ENCODE results near the gene OOSP4B.

DNA sequence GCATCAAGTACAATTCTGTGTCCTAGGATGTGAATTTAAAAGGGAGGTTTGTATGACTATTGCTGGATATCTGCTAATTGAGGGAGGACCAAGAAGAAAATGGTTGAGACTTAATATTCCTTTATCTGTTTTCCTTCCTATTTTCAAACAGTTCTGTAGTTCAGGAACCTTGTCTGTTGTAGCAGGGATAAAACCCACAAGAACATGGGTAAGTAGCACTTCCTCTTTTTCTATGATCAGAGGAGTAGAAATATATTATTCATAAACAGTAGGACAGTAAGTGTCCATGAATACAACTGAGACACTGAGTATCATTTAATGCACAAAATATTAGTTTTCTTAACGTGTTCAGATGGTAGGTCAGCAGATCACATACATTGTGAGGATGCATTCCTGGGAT, 47.1 kb downstream of the OOSP4B start:
- TF ChIP-seq ELF4 (IDR thresholded peaks at IDR 0.05) = no peak
- TF ChIP-seq L3MBTL2 (conservative IDR thresholded peaks at IDR 0.05) = no peak
- no peak for TF ChIP-seq LEF1 (IDR thresholded peaks at IDR 0.05; ENCODE audit: borderline replicate concordance)
- no peak for TF ChIP-seq ARNT (IDR thresholded peaks at IDR 0.05)
- no peak for TF ChIP-seq FOXM1 (IDR thresholded peaks at IDR 0.05; ENCODE audit: borderline replicate concordance)
- no peak for TF ChIP-seq CTBP1 (IDR thresholded peaks at IDR 0.05; ENCODE audit: borderline replicate concordance)
- TF ChIP-seq FOXA1 (IDR thresholded peaks at IDR 0.05) = no peak
- no peak for TF ChIP-seq SP1 (IDR thresholded peaks at IDR 0.05)

All from HEK293T (cell line).